ENCODE results near the gene TPBGL.

GRCh38 chr11:75198278-75198973 lies 42.1 kb upstream of the TPBGL start:
- TF ChIP-seq CTCF (IDR thresholded peaks at IDR 0.05), result no peak
- TF ChIP-seq POLR2AphosphoS5 (IDR thresholded peaks at IDR 0.05), result no peak
- no peak for TF ChIP-seq EP300 (IDR thresholded peaks at IDR 0.05; ENCODE audit: low read depth)
